ENCODE measurements around the gene GALNT9.
A peak's percentile ranks its signal among the peaks of the same experiment; 100 is the strongest.

GALNT9 gene

GRCh38 chr12:132287391-132288238, 41.8 kb downstream of the GALNT9 start:
- no peak for TF ChIP-seq GLIS3 (CRISPR knock-in tag; IDR thresholded peaks at IDR 0.05)
- TF ChIP-seq ESRRG (CRISPR knock-in tag; IDR thresholded peaks at IDR 0.05) = no peak
- TF ChIP-seq ZFP30 (CRISPR knock-in tag; IDR thresholded peaks at IDR 0.05) = no peak
- TF ChIP-seq OSR1 (CRISPR knock-in tag; IDR thresholded peaks at IDR 0.05) = no peak
- no peak for TF ChIP-seq ZC3H10 (CRISPR knock-in tag; IDR thresholded peaks at IDR 0.05)
- TF ChIP-seq CSDC2 (CRISPR knock-in tag; IDR thresholded peaks at IDR 0.05) = no peak
- ATAC-seq = no peak

GRCh38 chr12:132286912-132287311, 42.5 kb downstream of the GALNT9 start:
- TF ChIP-seq ZFP3 (CRISPR knock-in tag; IDR thresholded peaks at IDR 0.05) (no peak), RARB (CRISPR knock-in tag; IDR thresholded peaks at IDR 0.05) (no peak), BACH2 (CRISPR knock-in tag; IDR thresholded peaks at IDR 0.05; ENCODE audit: borderline replicate concordance) (no peak), OSR1 (CRISPR knock-in tag; IDR thresholded peaks at IDR 0.05) (no peak)
- ATAC-seq = no peak

GRCh38 chr12:132285991-132286681, 43.3 kb downstream of the GALNT9 start:
- ATAC-seq = peak; percentile 87
- TF ChIP-seq CSDC2 (CRISPR knock-in tag; IDR thresholded peaks at IDR 0.05) = no peak
- no peak for TF ChIP-seq GLIS3 (CRISPR knock-in tag; IDR thresholded peaks at IDR 0.05)
- no peak for TF ChIP-seq TSHZ2 (CRISPR knock-in tag; IDR thresholded peaks at IDR 0.05)
- no peak for TF ChIP-seq ISL1 (CRISPR knock-in tag; IDR thresholded peaks at IDR 0.05)
- no peak for TF ChIP-seq BACH2 (CRISPR knock-in tag; IDR thresholded peaks at IDR 0.05; ENCODE audit: borderline replicate concordance)
- TF ChIP-seq SNAI2 (CRISPR knock-in tag; IDR thresholded peaks at IDR 0.05) = no peak
- TF ChIP-seq, protein P1, sequence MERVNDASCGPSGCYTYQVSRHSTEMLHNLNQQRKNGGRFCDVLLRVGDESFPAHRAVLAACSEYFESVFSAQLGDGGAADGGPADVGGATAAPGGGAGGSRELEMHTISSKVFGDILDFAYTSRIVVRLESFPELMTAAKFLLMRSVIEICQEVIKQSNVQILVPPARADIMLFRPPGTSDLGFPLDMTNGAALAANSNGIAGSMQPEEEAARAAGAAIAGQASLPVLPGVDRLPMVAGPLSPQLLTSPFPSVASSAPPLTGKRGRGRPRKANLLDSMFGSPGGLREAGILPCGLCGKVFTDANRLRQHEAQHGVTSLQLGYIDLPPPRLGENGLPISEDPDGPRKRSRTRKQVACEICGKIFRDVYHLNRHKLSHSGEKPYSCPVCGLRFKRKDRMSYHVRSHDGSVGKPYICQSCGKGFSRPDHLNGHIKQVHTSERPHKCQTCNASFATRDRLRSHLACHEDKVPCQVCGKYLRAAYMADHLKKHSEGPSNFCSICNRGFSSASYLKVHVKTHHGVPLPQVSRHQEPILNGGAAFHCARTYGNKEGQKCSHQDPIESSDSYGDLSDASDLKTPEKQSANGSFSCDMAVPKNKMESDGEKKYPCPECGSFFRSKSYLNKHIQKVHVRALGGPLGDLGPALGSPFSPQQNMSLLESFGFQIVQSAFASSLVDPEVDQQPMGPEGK (CRISPR knock-in tag; IDR thresholded peaks at IDR 0.05; ENCODE audit: borderline replicate concordance) = no peak
- no peak for TF ChIP-seq OSR1 (CRISPR knock-in tag; IDR thresholded peaks at IDR 0.05)
- no peak for TF ChIP-seq ZFP30 (CRISPR knock-in tag; IDR thresholded peaks at IDR 0.05)
- TF ChIP-seq, protein P2, sequence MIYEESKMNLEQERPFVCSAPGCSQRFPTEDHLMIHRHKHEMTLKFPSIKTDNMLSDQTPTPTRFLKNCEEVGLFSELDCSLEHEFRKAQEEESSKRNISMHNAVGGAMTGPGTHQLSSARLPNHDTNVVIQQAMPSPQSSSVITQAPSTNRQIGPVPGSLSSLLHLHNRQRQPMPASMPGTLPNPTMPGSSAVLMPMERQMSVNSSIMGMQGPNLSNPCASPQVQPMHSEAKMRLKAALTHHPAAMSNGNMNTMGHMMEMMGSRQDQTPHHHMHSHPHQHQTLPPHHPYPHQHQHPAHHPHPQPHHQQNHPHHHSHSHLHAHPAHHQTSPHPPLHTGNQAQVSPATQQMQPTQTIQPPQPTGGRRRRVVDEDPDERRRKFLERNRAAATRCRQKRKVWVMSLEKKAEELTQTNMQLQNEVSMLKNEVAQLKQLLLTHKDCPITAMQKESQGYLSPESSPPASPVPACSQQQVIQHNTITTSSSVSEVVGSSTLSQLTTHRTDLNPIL (CRISPR knock-in tag; IDR thresholded peaks at IDR 0.05; ENCODE audit: low read depth) = no peak
- TF ChIP-seq ZNF8 (CRISPR knock-in tag; IDR thresholded peaks at IDR 0.05) = no peak
- no peak for TF ChIP-seq ZC3H10 (CRISPR knock-in tag; IDR thresholded peaks at IDR 0.05)
- no peak for TF ChIP-seq ESRRG (CRISPR knock-in tag; IDR thresholded peaks at IDR 0.05)
- TF ChIP-seq TOX (CRISPR knock-in tag; IDR thresholded peaks at IDR 0.05; ENCODE audit: borderline replicate concordance) = no peak

GRCh38 chr12:132284827-132285741, 44.3 kb downstream of the GALNT9 start:
- ATAC-seq = no peak
- TF ChIP-seq, protein P3, sequence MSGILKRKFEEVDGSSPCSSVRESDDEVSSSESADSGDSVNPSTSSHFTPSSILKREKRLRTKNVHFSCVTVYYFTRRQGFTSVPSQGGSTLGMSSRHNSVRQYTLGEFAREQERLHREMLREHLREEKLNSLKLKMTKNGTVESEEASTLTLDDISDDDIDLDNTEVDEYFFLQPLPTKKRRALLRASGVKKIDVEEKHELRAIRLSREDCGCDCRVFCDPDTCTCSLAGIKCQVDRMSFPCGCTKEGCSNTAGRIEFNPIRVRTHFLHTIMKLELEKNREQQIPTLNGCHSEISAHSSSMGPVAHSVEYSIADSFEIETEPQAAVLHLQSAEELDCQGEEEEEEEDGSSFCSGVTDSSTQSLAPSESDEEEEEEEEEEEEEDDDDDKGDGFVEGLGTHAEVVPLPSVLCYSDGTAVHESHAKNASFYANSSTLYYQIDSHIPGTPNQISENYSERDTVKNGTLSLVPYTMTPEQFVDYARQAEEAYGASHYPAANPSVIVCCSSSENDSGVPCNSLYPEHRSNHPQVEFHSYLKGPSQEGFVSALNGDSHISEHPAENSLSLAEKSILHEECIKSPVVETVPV (CRISPR knock-in tag; IDR thresholded peaks at IDR 0.05) = no peak
- TF ChIP-seq POU6F1 (CRISPR knock-in tag; IDR thresholded peaks at IDR 0.05; ENCODE audit: borderline replicate concordance, low read depth) (no peak), TOX (CRISPR knock-in tag; IDR thresholded peaks at IDR 0.05; ENCODE audit: borderline replicate concordance) (no peak), OSR1 (CRISPR knock-in tag; IDR thresholded peaks at IDR 0.05) (no peak), ZNF565 (CRISPR knock-in tag; conservative IDR thresholded peaks at IDR 0.05; ENCODE audit: low read depth) (no peak), SNAI2 (CRISPR knock-in tag; IDR thresholded peaks at IDR 0.05) (no peak), GLIS3 (CRISPR knock-in tag; IDR thresholded peaks at IDR 0.05) (no peak), ZFP30 (CRISPR knock-in tag; IDR thresholded peaks at IDR 0.05) (no peak)
- TF ChIP-seq, protein P2 (CRISPR knock-in tag; IDR thresholded peaks at IDR 0.05; ENCODE audit: low read depth) = no peak
